ENCODE measurements around the gene ZNF488.
"Not testable (repeated sequence)": the region's sequence is repeated elsewhere in the genome, so short reads cannot be mapped to it uniquely, and the experiment has no call there.

The ZNF488 gene

GRCh38 chr10:47384148-47384921 is at the start of gene ZNF488:
TSS of gene ZNF488 (minus strand) at chr10:47384293. CDS start at chr10:47368829, 15,464 bp downstream.
- DNase-seq = no peak

- no peak for DNase-seq
These were observed 41.8 kb upstream of the ZNF488 start for GRCh38 chr10:47425813-47426419.

- DNase-seq = no peak
These were observed 40.1 kb upstream of the ZNF488 start for GRCh38 chr10:47424231-47424630.

- no peak for DNase-seq
These were observed 39.4 kb upstream of the ZNF488 start for GRCh38 chr10:47423476-47423875.

- DNase-seq = no peak
These were observed 37.2 kb upstream of the ZNF488 start for GRCh38 chr10:47421057-47421952.

- no peak for DNase-seq
These were observed 36.4 kb upstream of the ZNF488 start for GRCh38 chr10:47420305-47421056.

- DNase-seq = no peak
These were observed 35.3 kb upstream of the ZNF488 start for GRCh38 chr10:47419421-47419820.

- no peak for DNase-seq
These were observed 34.9 kb upstream of the ZNF488 start for GRCh38 chr10:47418966-47419365.

GRCh38 chr10:47418321-47418720 is 34.2 kb upstream of the ZNF488 start:
- no peak for DNase-seq

- DNase-seq = not testable (repeated sequence)
These were observed 32.5 kb upstream of the ZNF488 start for GRCh38 chr10:47416305-47417218.

- no peak for DNase-seq
These were observed 31.6 kb upstream of the ZNF488 start for GRCh38 chr10:47415520-47416304.

- DNase-seq = no peak
These were observed 30.8 kb upstream of the ZNF488 start for GRCh38 chr10:47414752-47415519.

- DNase-seq = no peak
These were observed 30.1 kb upstream of the ZNF488 start for GRCh38 chr10:47414227-47414592.

GRCh38 chr10:47413531-47414226 is 29.6 kb upstream of the ZNF488 start:
- DNase-seq = no peak

- DNase-seq = no peak
These were observed 28.8 kb upstream of the ZNF488 start for GRCh38 chr10:47412869-47413268.

- no peak for DNase-seq
These were observed 28.2 kb upstream of the ZNF488 start for GRCh38 chr10:47412177-47412730.

GRCh38 chr10:47410862-47411261 is 26.8 kb upstream of the ZNF488 start:
- no peak for DNase-seq

GRCh38 chr10:47410271-47410670 is 26.2 kb upstream of the ZNF488 start:
- DNase-seq = no peak

GRCh38 chr10:47409866-47410256 is 25.8 kb upstream of the ZNF488 start:
- DNase-seq = no peak
